Osteocyte (in vitro differentiated cells): Measurements from ENCODE around the gene SLC1A5. TPM values are rescaled to one million over a fixed set of nuclear protein-coding genes. Genes with fewer than 3 reads are reported as not detected.
A peak's percentile ranks its signal among the peaks of the same experiment; 100 is the strongest.

Experiments used
- DNase-seq: peaks from one replicate; pipeline ENCODE4 v3.0.0; 2021; ENCODE audit warnings: mixed read lengths; ENCODE audit not compliant: unreplicated experiment; ENCODE audit errors: extremely low spot score
- H3K27ac Mint-ChIP-seq: one replicate; pipeline ENCODE4 v1.8.0; 2021; ENCODE audit warnings: mild to moderate bottlenecking, mixed read lengths; ENCODE audit not compliant: unreplicated experiment
- H3K27me3 Mint-ChIP-seq: one replicate; pipeline ENCODE4 v1.8.0; 2021; ENCODE audit warnings: mixed read lengths; ENCODE audit not compliant: unreplicated experiment
- H3K36me3 Mint-ChIP-seq: one replicate; pipeline ENCODE4 v1.8.0; 2021; ENCODE audit warnings: mixed read lengths; ENCODE audit not compliant: unreplicated experiment
- H3K4me1 Mint-ChIP-seq: one replicate; pipeline ENCODE4 v1.8.0; 2021; ENCODE audit warnings: mixed read lengths; ENCODE audit not compliant: unreplicated experiment
- H3K4me3 Mint-ChIP-seq: one replicate; pipeline ENCODE4 v1.8.0; 2021; ENCODE audit warnings: mild to moderate bottlenecking, moderate library complexity, mixed read lengths; ENCODE audit not compliant: unreplicated experiment
- H3K9me3 Mint-ChIP-seq: one replicate; pipeline ENCODE4 v1.8.0; 2021; ENCODE audit warnings: mixed read lengths; ENCODE audit not compliant: unreplicated experiment
- total RNA-seq: library from RNA; stranded (reverse); gene quantifications from 2 replicates; pipeline ENCODE4 v1.2.1, GENCODE V29; 2021
- TF ChIP-seq, protein P1 (sequence below): fragments of 200-600 bp; sonication (generic); IDR thresholded peaks from 2 replicates; pipeline ENCODE4 v1.5.0; 2021; ENCODE audit warnings: antibody characterized with exemption, mild to moderate bottlenecking, moderate library complexity

The SLC1A5 gene
- total RNA-seq, 1 donor from 2014 or later, result 313 TPM

DNA sequence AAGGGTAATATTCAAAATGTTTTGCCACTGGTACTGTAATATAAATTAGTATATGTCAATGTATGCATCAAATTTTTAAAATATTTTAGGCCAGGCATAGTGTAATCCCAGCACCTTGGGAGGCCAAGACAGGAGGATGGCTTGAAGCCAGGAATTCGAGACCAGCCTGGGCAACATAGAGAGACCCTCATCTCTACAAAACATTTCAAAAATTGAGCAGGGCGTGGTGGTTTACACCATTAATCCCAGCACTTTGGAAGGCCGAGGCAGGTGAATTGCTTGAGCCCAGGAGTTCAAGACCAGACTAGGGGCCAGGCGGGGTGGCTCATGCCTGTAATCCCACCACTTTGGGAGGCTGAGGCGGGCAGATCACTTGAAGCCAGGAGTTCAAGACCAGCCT lies 28.0 kb downstream of the SLC1A5 start:
- Mint-ChIP-seq H3K4me3 (no peak overlapping the region), H3K4me1 (peaks cover 17% of the 10 kb centered on the region), H3K27me3 (no peaks in the 10 kb centered on the region), H3K27ac (peak overlapping the region; percentile 47), H3K9me3 (no peaks in the 10 kb centered on the region), H3K36me3 (peaks cover 6% of the 10 kb centered on the region)
- DNase-seq, result no peak
- TF ChIP-seq, protein P1, sequence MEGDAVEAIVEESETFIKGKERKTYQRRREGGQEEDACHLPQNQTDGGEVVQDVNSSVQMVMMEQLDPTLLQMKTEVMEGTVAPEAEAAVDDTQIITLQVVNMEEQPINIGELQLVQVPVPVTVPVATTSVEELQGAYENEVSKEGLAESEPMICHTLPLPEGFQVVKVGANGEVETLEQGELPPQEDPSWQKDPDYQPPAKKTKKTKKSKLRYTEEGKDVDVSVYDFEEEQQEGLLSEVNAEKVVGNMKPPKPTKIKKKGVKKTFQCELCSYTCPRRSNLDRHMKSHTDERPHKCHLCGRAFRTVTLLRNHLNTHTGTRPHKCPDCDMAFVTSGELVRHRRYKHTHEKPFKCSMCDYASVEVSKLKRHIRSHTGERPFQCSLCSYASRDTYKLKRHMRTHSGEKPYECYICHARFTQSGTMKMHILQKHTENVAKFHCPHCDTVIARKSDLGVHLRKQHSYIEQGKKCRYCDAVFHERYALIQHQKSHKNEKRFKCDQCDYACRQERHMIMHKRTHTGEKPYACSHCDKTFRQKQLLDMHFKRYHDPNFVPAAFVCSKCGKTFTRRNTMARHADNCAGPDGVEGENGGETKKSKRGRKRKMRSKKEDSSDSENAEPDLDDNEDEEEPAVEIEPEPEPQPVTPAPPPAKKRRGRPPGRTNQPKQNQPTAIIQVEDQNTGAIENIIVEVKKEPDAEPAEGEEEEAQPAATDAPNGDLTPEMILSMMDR, result no peak

DNA sequence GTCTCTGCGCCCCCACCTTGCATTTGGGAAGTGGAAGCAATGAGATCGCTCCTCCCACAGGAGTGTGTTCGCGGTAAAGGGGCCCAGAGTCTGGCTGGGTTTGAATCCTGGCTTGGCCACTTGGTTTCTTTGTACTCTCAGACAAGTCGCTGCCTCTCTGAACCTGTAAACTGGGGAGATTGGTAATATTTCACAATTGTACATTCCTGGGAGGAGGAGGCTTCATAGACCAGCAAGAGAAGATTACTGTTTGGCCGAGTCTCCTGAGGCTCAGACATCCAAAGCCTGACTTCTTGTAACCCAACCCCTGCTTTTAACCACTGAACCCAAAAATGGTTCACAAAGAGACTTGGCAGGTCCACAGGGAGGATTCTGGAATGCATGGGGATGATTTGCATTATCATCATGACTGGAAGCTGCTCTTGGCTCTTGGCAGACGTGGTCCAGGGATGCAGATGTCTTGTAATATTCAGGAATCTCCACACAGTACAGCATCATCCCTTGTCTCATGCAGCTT lies 28.5 kb downstream of the SLC1A5 start:
- H3K36me3 Mint-ChIP-seq, result peaks cover 6% of the 10 kb centered on the region
- TF ChIP-seq, protein P1, result no peak
- H3K4me1 Mint-ChIP-seq, result peaks cover 20% of the 10 kb centered on the region
- DNase-seq, result no peak
- peak overlapping the region; percentile 47 for H3K27ac Mint-ChIP-seq
- H3K27me3 Mint-ChIP-seq, result no peaks in the 10 kb centered on the region
- no peak overlapping the region for H3K4me3 Mint-ChIP-seq
- no peaks in the 10 kb centered on the region for H3K9me3 Mint-ChIP-seq

DNA sequence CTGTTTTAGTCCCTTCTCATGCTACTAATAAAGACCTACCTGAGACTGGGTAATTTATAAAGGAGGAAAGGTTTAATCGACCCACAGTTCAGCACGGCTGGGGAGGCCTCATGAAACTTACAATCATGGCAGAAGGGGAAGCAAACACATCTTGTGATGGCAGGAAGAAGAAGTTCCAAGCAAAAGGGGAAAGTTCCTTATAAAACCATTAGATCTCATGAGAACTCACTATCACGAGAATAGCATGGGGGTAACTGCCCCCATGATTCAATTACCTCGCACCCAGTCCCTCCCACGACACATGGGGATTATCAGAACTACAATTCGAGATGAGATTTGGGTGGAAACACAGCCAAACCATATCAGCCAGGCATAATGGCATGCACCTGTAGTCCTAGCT lies 29.2 kb downstream of the SLC1A5 start:
- Mint-ChIP-seq H3K27ac (no peak overlapping the region), H3K27me3 (no peaks in the 10 kb centered on the region), H3K36me3 (peaks cover 6% of the 10 kb centered on the region), H3K4me1 (peaks cover 21% of the 10 kb centered on the region), H3K9me3 (no peaks in the 10 kb centered on the region), H3K4me3 (no peak overlapping the region)
- no peak for DNase-seq
- TF ChIP-seq, protein P1, result no peak

DNA sequence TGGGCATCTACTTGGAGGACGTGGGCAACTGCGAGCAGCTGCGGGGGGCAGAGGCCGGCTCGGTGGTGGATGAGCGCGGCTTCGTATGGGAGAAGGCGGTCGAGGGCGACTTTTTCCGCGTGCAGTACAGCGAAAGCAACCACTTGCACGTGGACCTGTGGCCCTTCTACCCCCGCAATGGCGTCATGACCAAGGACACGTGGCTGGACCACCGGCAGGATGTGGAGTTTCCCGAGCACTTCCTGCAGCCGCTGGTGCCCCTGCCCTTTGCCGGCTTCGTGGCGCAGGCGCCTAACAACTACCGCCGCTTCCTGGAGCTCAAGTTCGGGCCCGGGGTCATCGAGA lies 31.9 kb downstream of the SLC1A5 start:
- Mint-ChIP-seq H3K27me3 (no peaks in the 10 kb centered on the region), H3K36me3 (peaks cover 6% of the 10 kb centered on the region), H3K4me3 (no peak overlapping the region), H3K27ac (no peak overlapping the region), H3K9me3 (no peaks in the 10 kb centered on the region), H3K4me1 (peaks cover 24% of the 10 kb centered on the region)
- DNase-seq, result no peak
- TF ChIP-seq, protein P1, result no peak

DNA sequence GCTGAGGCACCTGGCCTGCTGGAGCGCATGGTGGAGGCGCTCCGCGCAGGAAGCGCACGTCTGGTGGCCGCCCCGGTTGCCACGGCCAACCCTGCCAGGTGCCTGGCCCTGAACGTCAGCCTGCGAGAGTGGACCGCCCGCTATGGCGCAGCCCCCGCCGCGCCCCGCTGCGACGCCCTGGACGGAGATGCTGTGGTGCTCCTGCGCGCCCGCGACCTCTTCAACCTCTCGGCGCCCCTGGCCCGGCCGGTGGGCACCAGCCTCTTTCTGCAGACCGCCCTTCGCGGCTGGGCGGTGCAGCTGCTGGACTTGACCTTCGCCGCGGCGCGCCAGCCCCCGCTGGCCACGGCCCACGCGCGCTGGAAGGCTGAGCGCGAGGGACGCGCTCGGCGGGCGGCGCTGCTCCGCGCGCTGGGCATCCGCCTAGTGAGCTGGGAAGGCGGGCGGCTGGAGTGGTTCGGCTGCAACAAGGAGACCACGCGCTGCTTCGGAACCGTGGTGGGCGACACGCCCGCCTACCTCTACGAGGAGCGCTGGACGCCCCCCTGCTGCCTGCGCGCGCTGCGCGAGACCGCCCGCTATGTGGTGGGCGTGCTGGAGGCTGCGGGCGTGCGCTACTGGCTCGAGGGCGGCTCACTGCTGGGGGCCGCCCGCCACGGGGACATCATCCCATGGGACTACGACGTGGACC lies 32.4 kb downstream of the SLC1A5 start:
- TF ChIP-seq, protein P1, result no peak
- H3K9me3 Mint-ChIP-seq, result no peaks in the 10 kb centered on the region
- DNase-seq, result no peak

More for the DNA sequence above, 32.4 kb downstream of the SLC1A5 start:
- Mint-ChIP-seq H3K27me3 (no peaks in the 10 kb centered on the region), H3K4me1 (peaks cover 21% of the 10 kb centered on the region), H3K36me3 (peaks cover 6% of the 10 kb centered on the region), H3K27ac (no peak overlapping the region), H3K4me3 (no peak overlapping the region)
